ENCODE results near the gene RPL31.

RPL31 gene

GRCh38 chr2:100967716-100968115, 34.4 kb upstream of the RPL31 start:
- H3K4me1 ChIP-seq = no peaks in the 10 kb centered on the region
- TF ChIP-seq, protein P1, sequence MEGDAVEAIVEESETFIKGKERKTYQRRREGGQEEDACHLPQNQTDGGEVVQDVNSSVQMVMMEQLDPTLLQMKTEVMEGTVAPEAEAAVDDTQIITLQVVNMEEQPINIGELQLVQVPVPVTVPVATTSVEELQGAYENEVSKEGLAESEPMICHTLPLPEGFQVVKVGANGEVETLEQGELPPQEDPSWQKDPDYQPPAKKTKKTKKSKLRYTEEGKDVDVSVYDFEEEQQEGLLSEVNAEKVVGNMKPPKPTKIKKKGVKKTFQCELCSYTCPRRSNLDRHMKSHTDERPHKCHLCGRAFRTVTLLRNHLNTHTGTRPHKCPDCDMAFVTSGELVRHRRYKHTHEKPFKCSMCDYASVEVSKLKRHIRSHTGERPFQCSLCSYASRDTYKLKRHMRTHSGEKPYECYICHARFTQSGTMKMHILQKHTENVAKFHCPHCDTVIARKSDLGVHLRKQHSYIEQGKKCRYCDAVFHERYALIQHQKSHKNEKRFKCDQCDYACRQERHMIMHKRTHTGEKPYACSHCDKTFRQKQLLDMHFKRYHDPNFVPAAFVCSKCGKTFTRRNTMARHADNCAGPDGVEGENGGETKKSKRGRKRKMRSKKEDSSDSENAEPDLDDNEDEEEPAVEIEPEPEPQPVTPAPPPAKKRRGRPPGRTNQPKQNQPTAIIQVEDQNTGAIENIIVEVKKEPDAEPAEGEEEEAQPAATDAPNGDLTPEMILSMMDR (IDR thresholded peaks at IDR 0.05) = no peak
- no peak overlapping the region for H3K4me3 ChIP-seq (ENCODE audit: low read depth, low read length)
- H3K9me3 ChIP-seq (ENCODE audit: control insufficient read depth, low read length) = no peaks in the 10 kb centered on the region
- no peaks in the 10 kb centered on the region for H3K36me3 ChIP-seq (ENCODE audit: control insufficient read depth, insufficient read depth, low read length)
- H3K27me3 ChIP-seq (ENCODE audit: control insufficient read depth, insufficient read depth, low read length) = no peaks in the 10 kb centered on the region
- no peaks in the 10 kb centered on the region for H3K79me2 ChIP-seq
- H2AFZ ChIP-seq = no peak overlapping the region
- H3K9ac ChIP-seq = no peak overlapping the region
- no peak overlapping the region for H3K4me2 ChIP-seq (ENCODE audit: low read length)
- H3K27ac ChIP-seq = no peak overlapping the region

DNA sequence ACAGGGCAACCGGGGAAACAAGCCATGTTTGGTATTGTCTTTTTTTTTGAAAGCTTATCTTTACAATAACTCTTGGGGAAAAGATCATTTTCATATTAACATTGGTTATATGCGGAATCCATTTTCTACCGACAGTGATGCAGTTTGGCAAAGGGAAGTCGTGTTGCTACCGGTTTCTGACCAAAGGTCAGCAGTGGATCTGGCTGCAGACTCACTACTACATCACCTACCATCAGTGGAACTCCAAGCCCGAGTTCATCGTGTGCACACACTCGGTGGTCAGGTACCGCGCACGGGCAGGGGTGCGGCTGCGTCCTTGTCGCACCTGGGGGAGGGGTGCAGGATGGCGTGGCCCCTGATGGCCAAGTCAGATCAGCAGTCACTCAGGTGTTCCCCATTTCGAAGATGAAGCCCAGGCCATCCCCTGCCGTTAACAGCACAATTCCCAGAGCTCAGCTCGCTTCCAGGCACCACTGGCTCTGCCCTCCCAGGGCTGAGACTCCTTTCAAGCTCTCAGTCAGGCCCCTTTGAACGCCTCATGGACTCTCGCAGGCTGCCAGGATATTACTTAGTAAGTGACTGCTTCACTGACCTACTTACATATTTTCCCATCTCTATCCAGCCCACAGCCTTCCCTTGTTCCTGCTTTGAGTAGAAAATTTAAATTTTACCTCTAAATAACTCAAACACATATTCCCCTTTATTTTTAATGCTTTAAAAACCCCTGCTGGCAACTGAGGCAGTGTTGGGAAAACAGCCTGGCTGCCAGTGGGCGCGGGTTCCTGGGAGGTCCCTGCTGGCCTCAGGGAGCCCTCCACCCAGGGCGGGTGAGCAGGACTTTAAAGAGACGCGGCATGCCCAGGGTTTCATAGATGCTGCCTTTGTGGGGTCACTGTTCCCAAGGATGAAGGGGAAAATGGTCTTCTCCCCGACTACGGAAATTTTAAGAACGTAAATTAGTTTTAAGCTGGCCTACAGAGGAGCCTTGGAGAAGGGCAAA, 33.6 kb upstream of the RPL31 start:
- Histone ChIP-seq H3K27me3 (ENCODE audit: control insufficient read depth, insufficient read depth, low read length) (no peaks in the 10 kb centered on the region), H3K9me3 (ENCODE audit: control insufficient read depth, low read length) (no peaks in the 10 kb centered on the region), H3K79me2 (no peaks in the 10 kb centered on the region), H3K27ac (no peak overlapping the region), H3K36me3 (ENCODE audit: control insufficient read depth, insufficient read depth, low read length) (no peaks in the 10 kb centered on the region), H2AFZ (no peak overlapping the region), H3K4me3 (ENCODE audit: low read depth, low read length) (no peak overlapping the region), H3K4me2 (ENCODE audit: low read length) (no peak overlapping the region), H3K9ac (no peak overlapping the region), H3K4me1 (no peaks in the 10 kb centered on the region)
- TF ChIP-seq, protein P1 (IDR thresholded peaks at IDR 0.05) = no peak

- H3K4me1 ChIP-seq = no peaks in the 10 kb centered on the region
- no peaks in the 10 kb centered on the region for H3K27me3 ChIP-seq (ENCODE audit: control insufficient read depth, insufficient read depth, low read length)
- H3K79me2 ChIP-seq = no peaks in the 10 kb centered on the region
- no peak overlapping the region for H2AFZ ChIP-seq
- no peak overlapping the region for H3K27ac ChIP-seq
- no peak overlapping the region for H3K4me3 ChIP-seq (ENCODE audit: low read depth, low read length)
- no peak overlapping the region for H3K4me2 ChIP-seq (ENCODE audit: low read length)
- H3K36me3 ChIP-seq (ENCODE audit: control insufficient read depth, insufficient read depth, low read length) = no peaks in the 10 kb centered on the region
- no peak overlapping the region for H3K9ac ChIP-seq
- no peaks in the 10 kb centered on the region for H3K9me3 ChIP-seq (ENCODE audit: control insufficient read depth, low read length)
- TF ChIP-seq, protein P1 (IDR thresholded peaks at IDR 0.05) = no peak
Observed at GRCh38 chr2:100969998-100970397, 32.1 kb upstream of the RPL31 start.

DNA sequence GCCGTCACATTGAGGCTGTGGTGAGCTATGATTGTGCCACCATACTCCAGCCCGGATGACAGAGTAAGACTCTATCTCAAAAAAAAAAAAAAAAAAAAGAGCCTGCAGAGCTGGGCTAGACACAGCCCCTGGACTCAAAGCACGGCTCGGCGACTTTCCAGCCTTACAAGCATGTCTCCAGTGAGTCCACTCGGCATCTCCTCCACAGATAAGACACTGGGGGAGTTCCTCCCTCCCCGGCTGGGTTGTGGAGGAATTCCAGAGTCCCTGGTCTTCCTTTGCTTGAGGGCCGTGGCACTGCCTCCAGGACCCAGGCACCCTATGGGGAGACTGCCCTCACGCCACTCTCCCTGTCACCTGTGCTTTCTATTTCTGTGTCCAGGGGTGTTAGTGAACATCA, 30.9 kb upstream of the RPL31 start:
- Histone ChIP-seq H3K36me3 (ENCODE audit: control insufficient read depth, insufficient read depth, low read length) (no peaks in the 10 kb centered on the region), H3K4me2 (ENCODE audit: low read length) (no peak overlapping the region)
- TF ChIP-seq, protein P1 (IDR thresholded peaks at IDR 0.05) = no peak

More for the DNA sequence above, 30.9 kb upstream of the RPL31 start:
- Histone ChIP-seq H3K4me3 (ENCODE audit: low read depth, low read length) (no peak overlapping the region), H2AFZ (no peak overlapping the region), H3K9me3 (ENCODE audit: control insufficient read depth, low read length) (no peaks in the 10 kb centered on the region), H3K27ac (no peak overlapping the region), H3K27me3 (ENCODE audit: control insufficient read depth, insufficient read depth, low read length) (no peaks in the 10 kb centered on the region), H3K9ac (no peak overlapping the region), H3K4me1 (no peaks in the 10 kb centered on the region), H3K79me2 (no peaks in the 10 kb centered on the region)
